Gastrocnemius medialis (tissue), 4 donors: Measurements from ENCODE around the gene MTF1. TPM values are rescaled to one million over a fixed set of nuclear protein-coding genes. Genes with fewer than 3 reads are reported as not detected.

Experiments
- ATAC-seq, 2 donors: fragments of 150-250 bp; one replicate each; pipeline ENCODE4 v1.9.1; 2016
- DNase-seq, 2 donors: peaks; one replicate each; pipeline ENCODE4 v3.0.0-alpha.2; 2019
- H3K27ac ChIP-seq, 4 donors: fragments of 200-600 bp; sonication (generic); 1 replicate in 1 of 4; 2 replicates in 3 of 4; pipeline ENCODE4 v1.5.1; 2016 to 2018; ENCODE audit warnings: mild to moderate bottlenecking in 2 of 4, moderate library complexity in 1 of 4
- H3K27me3 ChIP-seq, 3 donors: fragments of 200-600 bp; sonication (generic) in 2 of 3; 1 replicate in 1 of 3; 2 replicates in 2 of 3; pipeline versions ENCODE4 v1.5.1 to v1.6.0; 2016 to 2019; ENCODE audit warnings: mild to moderate bottlenecking in 1 of 3, moderate library complexity in 1 of 3
- H3K36me3 ChIP-seq, 2 donors: fragments of 200-600 bp; sonication (generic) in 1 of 2; one replicate each; pipeline ENCODE4 v1.5.1; 2017 to 2018
- H3K4me1 ChIP-seq, 2 donors: fragments of 200-600 bp; sonication (generic) in 1 of 2; one replicate each; pipeline ENCODE4 v1.5.1; 2016 to 2017; ENCODE audit warnings: mild to moderate bottlenecking in 2 of 2
- H3K4me3 ChIP-seq, 4 donors: fragments of 200-600 bp; sonication (generic) in 3 of 4; 1 replicate in 1 of 4; 2 replicates in 3 of 4; pipeline ENCODE4 v1.5.1; 2016 to 2019; ENCODE audit warnings: mild to moderate bottlenecking in 2 of 4
- H3K9me3 ChIP-seq, 3 donors: fragments of 200-600 bp; sonication (generic) in 2 of 3; 1 replicate in 1 of 3; 2 replicates in 2 of 3; pipeline ENCODE4 v1.5.1; 2016 to 2019
- POLR2A ChIP-seq, 2 donors: fragments of 450-650 bp; IDR thresholded peaks; one replicate each; pipeline ENCODE4 v1.6.1; 2017; ENCODE audit warnings: antibody characterized with exemption in 2 of 2, mild to moderate bottlenecking in 2 of 2, moderate library complexity in 2 of 2
- in situ Hi-C, 4 donors: fragments of 200-750 bp; cut with MboI; loops; one replicate each; pipeline versions ENCODE4 v1.15.0 to v1.8.0; 2017; ENCODE audit warnings: low sequenced_read_pairs in 4 of 4
- intact Hi-C: fragments of 100-400 bp; cut with DNase I; formaldehyde crosslinking; loops from one replicate; pipeline ENCODE4 v1.15.1; 2023; ENCODE audit warnings: low total_unique reads
- total RNA-seq, 4 donors: library from RNA; depleted of rRNA; stranded (reverse); fragments of >200 nt; gene quantifications; one replicate each; pipeline versions ENCODE4 v1.1.0 to v1.2.3, GENCODE V29; 2016
- TF ChIP-seq, protein P1 (sequence below), 5 experiments: fragments of 450-650 bp in 3 of 5; fragments of 200-600 bp in 2 of 5; sonication (generic) in 2 of 5; IDR thresholded peaks in 4 of 5; conservative IDR thresholded peaks in 1 of 5; 1 replicate in 4 of 5; 2 replicates in 1 of 5; pipeline ENCODE4 v1.5.1; 2016 to 2019; ENCODE audit warnings: antibody characterized with exemption in 5 of 5, mild to moderate bottlenecking in 3 of 5, moderate library complexity in 3 of 5

Gene MTF1
- total RNA-seq, 4 donors from 2014 or later: 4.0 to 9.4 (median 6.4) TPM

GRCh38 chr1:37824001-37824400 lies 35.4 kb downstream of the MTF1 start:
- intact Hi-C loops (no loop called here), in situ Hi-C loops (no loop called here)
- no peaks in the 10 kb centered on the region for H3K27me3 ChIP-seq
- ATAC-seq (no peak), DNase-seq (no peak)
- no peak overlapping the region for H3K27ac ChIP-seq
- no peak overlapping the region for H3K4me3 ChIP-seq
- no peaks in the 10 kb centered on the region for H3K4me1 ChIP-seq
- H3K36me3 ChIP-seq: peaks cover 0 to 61% of the 10 kb centered on the region in 2 donors
- H3K9me3 ChIP-seq: no peaks in the 10 kb centered on the region
- TF ChIP-seq, protein P1, sequence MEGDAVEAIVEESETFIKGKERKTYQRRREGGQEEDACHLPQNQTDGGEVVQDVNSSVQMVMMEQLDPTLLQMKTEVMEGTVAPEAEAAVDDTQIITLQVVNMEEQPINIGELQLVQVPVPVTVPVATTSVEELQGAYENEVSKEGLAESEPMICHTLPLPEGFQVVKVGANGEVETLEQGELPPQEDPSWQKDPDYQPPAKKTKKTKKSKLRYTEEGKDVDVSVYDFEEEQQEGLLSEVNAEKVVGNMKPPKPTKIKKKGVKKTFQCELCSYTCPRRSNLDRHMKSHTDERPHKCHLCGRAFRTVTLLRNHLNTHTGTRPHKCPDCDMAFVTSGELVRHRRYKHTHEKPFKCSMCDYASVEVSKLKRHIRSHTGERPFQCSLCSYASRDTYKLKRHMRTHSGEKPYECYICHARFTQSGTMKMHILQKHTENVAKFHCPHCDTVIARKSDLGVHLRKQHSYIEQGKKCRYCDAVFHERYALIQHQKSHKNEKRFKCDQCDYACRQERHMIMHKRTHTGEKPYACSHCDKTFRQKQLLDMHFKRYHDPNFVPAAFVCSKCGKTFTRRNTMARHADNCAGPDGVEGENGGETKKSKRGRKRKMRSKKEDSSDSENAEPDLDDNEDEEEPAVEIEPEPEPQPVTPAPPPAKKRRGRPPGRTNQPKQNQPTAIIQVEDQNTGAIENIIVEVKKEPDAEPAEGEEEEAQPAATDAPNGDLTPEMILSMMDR (IDR thresholded peaks at IDR 0.05 in 4 of 5, conservative IDR thresholded peaks at IDR 0.05 in 1 of 5): no peak
- no peak for TF ChIP-seq POLR2A (IDR thresholded peaks at IDR 0.05)

- ATAC-seq: no peak
- DNase-seq: no peak
- Histone ChIP-seq H3K27ac (no peak overlapping the region), H3K27me3 (no peaks in the 10 kb centered on the region), H3K9me3 (no peaks in the 10 kb centered on the region), H3K36me3 (peaks cover 0 to 60% of the 10 kb centered on the region in 2 donors), H3K4me1 (no peaks in the 10 kb centered on the region), H3K4me3 (no peak overlapping the region)
- in situ Hi-C loops: no loop called here
- TF ChIP-seq, protein P1 (IDR thresholded peaks at IDR 0.05 in 4 of 5, conservative IDR thresholded peaks at IDR 0.05 in 1 of 5): no peak
- no peak for TF ChIP-seq POLR2A (IDR thresholded peaks at IDR 0.05)
- intact Hi-C loops: no loop called here
Measured at GRCh38 chr1:37822906-37823815, 36.2 kb downstream of the MTF1 start.

GRCh38 chr1:37821481-37821880 lies 37.9 kb downstream of the MTF1 start:
- Histone ChIP-seq H3K9me3 (no peaks in the 10 kb centered on the region), H3K4me3 (no peak overlapping the region), H3K36me3 (peaks cover 0 to 60% of the 10 kb centered on the region in 2 donors), H3K27ac (no peak overlapping the region), H3K4me1 (no peaks in the 10 kb centered on the region), H3K27me3 (no peaks in the 10 kb centered on the region)
- no peak for DNase-seq
- TF ChIP-seq, protein P1 (IDR thresholded peaks at IDR 0.05 in 4 of 5, conservative IDR thresholded peaks at IDR 0.05 in 1 of 5): no peak
- no peak for TF ChIP-seq POLR2A (IDR thresholded peaks at IDR 0.05)
- in situ Hi-C loops: no loop called here
- no peak for ATAC-seq
- intact Hi-C loops: no loop called here

- ATAC-seq: no peak
- DNase-seq: no peak
- Histone ChIP-seq H3K4me3 (no peak overlapping the region), H3K36me3 (peaks cover 0 to 44% of the 10 kb centered on the region in 2 donors), H3K4me1 (peaks cover 10 to 15% of the 10 kb centered on the region in 2 donors), H3K27me3 (no peaks in the 10 kb centered on the region), H3K27ac (no peak overlapping the region), H3K9me3 (no peaks in the 10 kb centered on the region)
- TF ChIP-seq, protein P1 (IDR thresholded peaks at IDR 0.05 in 4 of 5, conservative IDR thresholded peaks at IDR 0.05 in 1 of 5): no peak
- no peak for TF ChIP-seq POLR2A (IDR thresholded peaks at IDR 0.05)
- in situ Hi-C loops: no loop called here
- intact Hi-C loops: no loop called here
Measured at GRCh38 chr1:37817481-37817880, 41.9 kb downstream of the MTF1 start.
